IPS-20b (cell line): ENCODE measurements around the gene CCL5.
"Not testable (repeated sequence)": the region's sequence is repeated elsewhere in the genome, so short reads cannot be mapped to it uniquely, and the experiment has no call there.

Experiments
- H3K27ac ChIP-seq: one replicate; pipeline ENCODE4 v1.5.1; 2013; ENCODE audit warnings: low read length
- H3K27me3 ChIP-seq: 2 replicates; pipeline ENCODE4 v1.6.1; 2013; ENCODE audit warnings: mild to moderate bottlenecking, low read length, inconsistent platforms; ENCODE audit not compliant: insufficient read depth
- H3K36me3 ChIP-seq: 2 replicates; pipeline ENCODE4 v1.6.1; 2013; ENCODE audit warnings: low read depth, mild to moderate bottlenecking, inconsistent platforms, low read length, moderate library complexity; ENCODE audit not compliant: insufficient read depth
- H3K4me1 ChIP-seq: 2 replicates; pipeline ENCODE4 v1.6.1; 2013; ENCODE audit warnings: mild to moderate bottlenecking, control low read depth, inconsistent platforms, low read length, moderate library complexity; ENCODE audit not compliant: insufficient read depth
- H3K4me3 ChIP-seq: 2 replicates; pipeline ENCODE4 v1.5.1; 2013; ENCODE audit warnings: mild to moderate bottlenecking, low read length, inconsistent platforms
- H3K9ac ChIP-seq: 2 replicates; pipeline ENCODE4 v1.6.1; 2013; ENCODE audit warnings: low read depth, mild to moderate bottlenecking, inconsistent platforms, low read length, moderate library complexity
- H3K9me3 ChIP-seq: 2 replicates; pipeline ENCODE4 v1.6.1; 2013; ENCODE audit warnings: mild to moderate bottlenecking, low read depth, low read length, inconsistent platforms; ENCODE audit not compliant: insufficient read depth

Gene CCL5

DNA sequence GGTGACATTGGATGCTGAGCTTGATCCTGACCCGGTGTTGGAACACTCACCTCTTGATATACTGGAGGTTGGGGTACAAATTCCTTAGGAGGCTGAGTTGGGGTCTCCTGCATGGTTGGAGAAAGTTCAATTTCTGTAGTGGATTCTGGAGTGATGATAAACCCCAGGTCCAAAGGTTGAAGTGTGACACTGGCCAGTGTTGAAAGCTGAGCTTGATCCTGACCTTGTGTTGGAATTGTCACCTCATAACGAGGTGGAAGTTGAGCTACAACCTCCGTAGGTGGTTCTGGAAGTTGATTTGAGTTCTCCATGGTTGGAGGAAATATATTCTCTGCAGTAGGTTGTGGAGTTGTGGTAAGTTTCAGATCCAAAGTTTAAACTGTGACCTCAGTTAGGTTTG lies 29.2 kb upstream of the CCL5 start:
- Histone ChIP-seq H3K36me3 (no peaks in the 10 kb centered on the region), H3K27me3 (no peaks in the 10 kb centered on the region), H3K4me3 (no peak overlapping the region), H3K9ac (no peak overlapping the region), H3K9me3 (peaks cover 37% of the 10 kb centered on the region), H3K4me1 (no peaks in the 10 kb centered on the region), H3K27ac (no peak overlapping the region)

DNA sequence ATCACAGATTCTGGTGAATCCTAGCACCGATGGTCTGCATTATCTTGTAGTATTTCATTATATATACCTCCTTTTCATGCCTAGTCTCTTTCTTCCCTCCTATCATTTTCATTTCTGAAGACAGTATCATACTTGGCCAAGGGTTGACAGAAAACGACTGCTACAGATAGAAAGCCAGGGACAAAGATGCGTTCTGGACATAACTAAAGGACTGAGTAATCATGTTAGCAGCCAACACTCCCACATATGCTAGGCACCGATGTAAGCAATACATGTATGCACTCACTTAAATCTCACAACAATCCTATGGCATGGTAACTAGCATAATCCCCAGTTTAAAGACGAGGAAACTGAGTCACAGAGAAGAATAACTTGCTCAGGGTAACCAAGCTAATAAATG lies 27.5 kb upstream of the CCL5 start:
- H3K9ac ChIP-seq: no peak overlapping the region
- H3K4me1 ChIP-seq: no peaks in the 10 kb centered on the region
- no peak overlapping the region for H3K27ac ChIP-seq
- H3K36me3 ChIP-seq: no peaks in the 10 kb centered on the region
- no peak overlapping the region for H3K4me3 ChIP-seq
- no peaks in the 10 kb centered on the region for H3K27me3 ChIP-seq
- H3K9me3 ChIP-seq: peaks cover 20% of the 10 kb centered on the region

- Histone ChIP-seq H3K9me3 (peaks cover 20% of the 10 kb centered on the region; the same call in 1 of the 2 replicates), H3K9ac (no peak overlapping the region), H3K27ac (no peak overlapping the region), H3K4me3 (no peak overlapping the region), H3K4me1 (no peaks in the 10 kb centered on the region), H3K27me3 (no peaks in the 10 kb centered on the region), H3K36me3 (no peaks in the 10 kb centered on the region)
Observed at GRCh38 chr17:35906926-35907637, 26.9 kb upstream of the CCL5 start.

DNA sequence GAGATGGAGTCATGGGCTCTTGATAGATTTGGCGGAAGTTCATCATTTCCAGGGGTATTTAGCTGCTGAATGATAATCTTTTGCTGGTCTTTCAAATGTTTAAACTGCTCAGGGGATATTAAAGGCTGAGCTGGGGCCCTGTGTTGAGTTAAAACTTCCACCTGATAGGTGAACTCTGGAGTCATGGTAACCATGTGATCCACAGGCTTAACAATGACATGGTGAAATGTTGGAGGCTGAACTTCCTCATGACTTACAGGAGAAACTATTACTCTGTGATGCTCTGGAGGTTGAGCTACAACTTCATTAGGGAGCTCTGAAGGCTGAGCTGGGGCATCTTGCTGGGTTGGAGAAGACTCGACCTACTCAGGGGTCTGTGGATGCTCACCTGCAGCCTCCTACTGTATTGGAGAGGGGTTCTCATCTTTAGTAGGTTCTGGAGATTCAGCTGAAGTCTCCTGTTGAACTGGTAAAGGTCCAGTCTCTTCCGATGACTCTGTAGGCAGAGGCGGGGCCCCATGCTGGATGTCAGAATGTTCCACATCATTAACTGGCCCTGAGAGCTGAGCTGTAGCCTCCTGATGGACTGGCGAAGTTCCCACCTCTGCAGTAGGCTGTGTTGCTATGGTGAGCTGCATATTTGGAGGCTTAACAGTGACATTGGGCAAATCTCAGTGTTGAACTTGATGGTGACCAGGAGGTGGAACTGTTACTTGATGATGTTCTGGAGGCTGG lies 26.2 kb upstream of the CCL5 start:
- no peaks in the 10 kb centered on the region for H3K4me1 ChIP-seq
- H3K9me3 ChIP-seq: peaks cover 14% of the 10 kb centered on the region; the same call in 1 of the 2 replicates
- no peak overlapping the region for H3K4me3 ChIP-seq
- H3K9ac ChIP-seq: no peak overlapping the region
- H3K36me3 ChIP-seq: no peaks in the 10 kb centered on the region
- no peaks in the 10 kb centered on the region for H3K27me3 ChIP-seq
- H3K27ac ChIP-seq: no peak overlapping the region

DNA sequence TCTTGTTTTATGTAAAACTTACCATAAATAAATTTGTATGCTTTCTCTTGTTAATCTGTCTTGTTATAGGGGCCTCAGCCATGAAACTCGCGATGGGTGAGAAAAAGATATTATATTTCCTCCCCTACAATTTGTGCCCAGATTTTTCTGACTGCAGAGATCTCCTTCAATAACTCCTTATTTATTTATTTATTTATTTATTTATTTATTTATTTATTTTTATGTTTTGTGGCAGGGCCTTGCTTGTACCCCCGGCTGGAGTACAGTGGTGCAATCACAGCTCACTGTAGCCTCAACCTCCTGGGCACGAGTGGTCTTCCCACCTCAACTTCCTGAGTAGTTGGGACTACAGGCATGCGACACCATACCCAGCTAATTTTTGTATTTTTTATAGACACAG lies 23.3 kb upstream of the CCL5 start:
- Histone ChIP-seq H3K27ac (no peak overlapping the region), H3K27me3 (no peaks in the 10 kb centered on the region), H3K9me3 (no peaks in the 10 kb centered on the region; the same call in 1 of the 2 replicates)

DNA sequence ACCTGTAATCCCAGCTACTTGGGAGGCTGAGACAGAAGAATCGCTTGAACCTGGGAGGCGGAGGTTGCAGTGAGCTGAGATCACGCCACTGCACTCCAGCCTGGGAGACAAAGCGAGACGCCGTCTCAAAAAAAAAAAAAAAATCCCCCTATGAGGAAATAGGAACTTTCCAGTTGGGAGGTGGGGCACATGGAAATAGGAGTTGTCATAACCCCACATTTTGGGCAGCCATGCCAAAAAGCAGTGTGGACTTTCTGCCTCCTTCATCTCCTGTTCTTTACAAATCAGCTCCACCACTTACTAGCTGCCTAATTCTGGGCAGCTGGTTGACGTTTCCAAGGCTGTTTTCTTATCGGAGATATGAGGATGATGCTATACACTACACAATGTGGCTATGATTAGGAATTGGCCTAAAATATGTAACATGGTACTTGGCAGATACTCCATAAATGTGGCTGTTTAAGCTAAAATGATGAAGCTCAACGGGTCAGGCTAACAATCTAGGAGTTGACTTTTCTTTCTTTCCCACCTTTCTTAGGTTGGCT lies 21.5 kb upstream of the CCL5 start:
- H3K27me3 ChIP-seq: no peaks in the 10 kb centered on the region
- H3K4me1 ChIP-seq: no peaks in the 10 kb centered on the region
- H3K4me3 ChIP-seq: no peak overlapping the region
- no peak overlapping the region for H3K9ac ChIP-seq
- H3K9me3 ChIP-seq: no peaks in the 10 kb centered on the region; the same call in 1 of the 2 replicates
- H3K36me3 ChIP-seq: no peaks in the 10 kb centered on the region
- no peak overlapping the region for H3K27ac ChIP-seq

More for the DNA sequence above, 23.3 kb upstream of the CCL5 start:
- no peak overlapping the region for H3K9ac ChIP-seq
- no peaks in the 10 kb centered on the region for H3K36me3 ChIP-seq
- H3K4me3 ChIP-seq: no peak overlapping the region
- no peaks in the 10 kb centered on the region for H3K4me1 ChIP-seq

- Histone ChIP-seq H3K4me3 (no peak overlapping the region), H3K9me3 (no peaks in the 10 kb centered on the region; the same call in 1 of the 2 replicates), H3K27ac (no peak overlapping the region), H3K4me1 (no peaks in the 10 kb centered on the region), H3K9ac (no peak overlapping the region), H3K27me3 (no peaks in the 10 kb centered on the region), H3K36me3 (no peaks in the 10 kb centered on the region)
Observed at GRCh38 chr17:35900708-35901480, 20.7 kb upstream of the CCL5 start.

- Histone ChIP-seq H3K27ac (no peak overlapping the region), H3K9me3 (no peaks in the 10 kb centered on the region; the same call in 1 of the 2 replicates), H3K9ac (no peak overlapping the region), H3K4me1 (no peaks in the 10 kb centered on the region), H3K4me3 (no peak overlapping the region), H3K36me3 (no peaks in the 10 kb centered on the region), H3K27me3 (no peaks in the 10 kb centered on the region)
Observed at GRCh38 chr17:35900280-35900679, 20.1 kb upstream of the CCL5 start.

DNA sequence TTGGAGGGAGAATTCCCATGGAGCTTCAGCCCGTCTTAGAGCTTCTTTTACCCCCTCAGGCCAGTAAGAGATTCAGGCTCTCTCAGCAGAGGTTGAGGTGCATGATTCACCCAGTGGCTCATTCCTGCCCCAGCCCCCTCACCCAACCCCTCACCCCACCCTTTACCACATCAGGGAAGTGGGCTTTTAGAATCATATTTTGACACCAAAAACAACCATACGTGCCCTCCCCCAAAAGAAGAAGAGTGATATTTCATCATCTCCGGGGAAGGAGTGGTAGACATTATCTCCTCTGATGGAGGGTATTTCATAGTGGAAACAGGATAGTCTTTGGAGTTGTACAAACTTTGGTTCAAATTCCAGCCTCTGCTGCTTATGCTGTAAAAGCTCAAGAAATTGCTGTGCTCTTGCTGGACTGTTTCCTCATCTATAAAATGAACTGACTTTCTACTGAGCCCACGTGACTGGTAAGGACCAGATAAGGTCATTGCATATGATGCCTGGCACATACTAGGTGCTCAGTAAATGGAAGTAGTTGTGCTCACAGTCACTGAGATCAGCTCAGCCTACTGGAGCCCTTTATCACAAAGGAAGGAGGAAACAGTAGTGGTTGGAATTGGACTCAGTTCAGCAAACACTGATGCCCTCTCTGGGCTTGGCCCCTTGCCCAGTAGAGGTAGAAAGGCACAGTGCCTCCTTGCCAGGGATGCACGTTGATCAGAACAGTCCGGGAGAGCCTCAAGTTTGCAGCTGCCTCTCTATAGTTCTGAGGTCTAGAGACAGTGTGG lies 18.3 kb upstream of the CCL5 start:
- no peak overlapping the region for H3K4me3 ChIP-seq
- no peaks in the 10 kb centered on the region for H3K4me1 ChIP-seq
- H3K27ac ChIP-seq: no peak overlapping the region
- H3K9ac ChIP-seq: no peak overlapping the region
- H3K36me3 ChIP-seq: no peaks in the 10 kb centered on the region
- H3K9me3 ChIP-seq: no peaks in the 10 kb centered on the region
- H3K27me3 ChIP-seq: no peaks in the 10 kb centered on the region

- not testable (repeated sequence) for H3K4me1 ChIP-seq, H3K27me3 ChIP-seq, H3K9me3 ChIP-seq, H3K36me3 ChIP-seq, H3K9ac ChIP-seq, H3K4me3 ChIP-seq, H3K27ac ChIP-seq
Observed at GRCh38 chr17:35897772-35898171, 17.6 kb upstream of the CCL5 start.
